HepG2 (cell line): Measurements from ENCODE around the gene ANKRD66.

Experiments used
- ATRX ChIP-seq: sonication (generic); formaldehyde crosslinking; IDR thresholded peaks from 2 replicates; pipeline ENCODE4 v1.4.0; 2020; ENCODE audit warnings: missing genetic modification reagents, borderline replicate concordance
- BRCA1 ChIP-seq: sonication (generic); formaldehyde crosslinking; IDR thresholded peaks from 2 replicates; pipeline ENCODE4 v1.4.0; 2020; ENCODE audit warnings: missing genetic modification reagents
- CHCHD3 ChIP-seq: sonication (generic); formaldehyde crosslinking; IDR thresholded peaks from 2 replicates; pipeline ENCODE4 v1.8.0; 2022; ENCODE audit warnings: mild to moderate bottlenecking, missing genetic modification reagents, moderate library complexity
- GTF2F1 ChIP-seq: fragments of 150-350 bp; IDR thresholded peaks from 2 replicates; pipeline ENCODE4 v1.6.1; 2014; ENCODE audit warnings: low read length
- KAT8 ChIP-seq: IDR thresholded peaks from 2 replicates; pipeline ENCODE4 v1.6.1; 2016; ENCODE audit warnings: missing genetic modification reagents, missing compliant biosample characterization
- POLR2A ChIP-seq, 2 experiments: IDR thresholded peaks; 2 replicates each; pipeline ENCODE4 v1.6.1; 2011; ENCODE audit warnings: low read depth in 2 of 2, low read length in 2 of 2, mild to moderate bottlenecking in 1 of 2, moderate library complexity in 1 of 2; ENCODE audit not compliant: insufficient read depth in 1 of 2
- SUZ12 ChIP-seq: fragments of 150-350 bp; IDR thresholded peaks from 2 replicates; pipeline ENCODE4 v1.6.1; 2014; ENCODE audit warnings: low read depth, low read length
- TRAFD1 ChIP-seq: sonication (generic); formaldehyde crosslinking; IDR thresholded peaks from 2 replicates; pipeline ENCODE4 v1.5.1; 2020; ENCODE audit warnings: missing genetic modification reagents, mild to moderate bottlenecking, borderline replicate concordance
- XBP1 ChIP-seq: sonication (generic); formaldehyde crosslinking; IDR thresholded peaks from 2 replicates; pipeline ENCODE4 v1.5.0; 2020; ENCODE audit warnings: missing genetic modification reagents

GRCh38 chr6:46745973-46746372 lies 760 bp upstream of the ANKRD66 start:
- TF ChIP-seq KAT8 (CRISPR knock-in tag) (no peak), TRAFD1 (CRISPR knock-in tag) (no peak), GTF2F1 (no peak), BRCA1 (no peak), SUZ12 (no peak), ATRX (CRISPR knock-in tag) (no peak), XBP1 (CRISPR knock-in tag) (no peak), POLR2A (IDR thresholded peaks at IDR 0.05; ENCODE audit: insufficient read depth in 1 of 2, low read depth in 2 of 2, low read length in 2 of 2) (no peak), CHCHD3 (no peak)
